MCF 10A (cell line): ENCODE results near the gene C11orf24. TPM values are rescaled to one million over a fixed set of nuclear protein-coding genes. Genes with fewer than 3 reads are reported as not detected.

Source experiments
- BruUV-seq: library from RNA; stranded (reverse); fragments of 400-500 nt; replicated peaks from 2 replicates; lab custom pipeline; 2021; lab: Mats Ljungman, UMichigan
- CTCF ChIA-PET: fragments of 300-600 bp; sonication (Branson Sonifier 250); formaldehyde crosslinking; extraction: SDS; loops from one replicate; lab custom pipeline; 2021; ENCODE audit warnings: antibody characterized with exemption, inconsistent platforms; lab: Yijun Ruan, JAX
- POLR2A ChIA-PET: fragments of 300-600, 350-650 bp; sonication (Branson Sonifier 250); formaldehyde crosslinking; extraction: SDS; loops from one replicate; lab custom pipeline; 2020; ENCODE audit warnings: antibody characterized with exemption, inconsistent platforms; lab: Yijun Ruan, JAX
- DNase-seq: peaks from one replicate; pipeline ENCODE4 v3.0.0-alpha.2; 2018; ENCODE audit not compliant: unreplicated experiment
- H3K27ac Mint-ChIP-seq: one replicate; pipeline ENCODE4 v1.8.0; 2022; ENCODE audit warnings: mild to moderate bottlenecking, low read depth, mixed read lengths; ENCODE audit not compliant: unreplicated experiment
- H3K27me3 Mint-ChIP-seq: one replicate; pipeline ENCODE4 v1.8.0; 2022; ENCODE audit warnings: mixed read lengths; ENCODE audit not compliant: insufficient read depth, unreplicated experiment
- H3K36me3 Mint-ChIP-seq: one replicate; pipeline ENCODE4 v1.8.0; 2022; ENCODE audit warnings: mild to moderate bottlenecking, moderate library complexity, mixed read lengths; ENCODE audit not compliant: insufficient read depth, unreplicated experiment
- H3K4me1 Mint-ChIP-seq: one replicate; pipeline ENCODE4 v1.8.0; 2022; ENCODE audit warnings: mixed read lengths; ENCODE audit not compliant: insufficient read depth, unreplicated experiment
- H3K4me3 Mint-ChIP-seq: one replicate; pipeline ENCODE4 v1.8.0; 2022; ENCODE audit warnings: mild to moderate bottlenecking, moderate library complexity, mixed read lengths; ENCODE audit not compliant: unreplicated experiment
- H3K9me3 Mint-ChIP-seq: one replicate; pipeline ENCODE4 v1.8.0; 2022; ENCODE audit warnings: mixed read lengths; ENCODE audit not compliant: unreplicated experiment
- intact Hi-C: fragments of 100-400 bp; cut with micrococcal nuclease; formaldehyde crosslinking; loops from 2 replicates; pipeline ENCODE4 v1.14.1; 2022
- total RNA-seq: library from RNA; stranded (reverse); gene quantifications from 2 replicates; pipeline ENCODE4 v1.2.3, GENCODE V29; 2022
- TF ChIP-seq, protein P1 (sequence below): fragments of 200-600 bp; IDR thresholded peaks from one replicate; pipeline ENCODE4 v1.8.0; 2022; ENCODE audit warnings: antibody characterized with exemption, mild to moderate bottlenecking; ENCODE audit not compliant: unreplicated experiment

C11orf24 gene
- total RNA-seq, 1 experiment from 2014 or later = 69.2 TPM

DNA sequence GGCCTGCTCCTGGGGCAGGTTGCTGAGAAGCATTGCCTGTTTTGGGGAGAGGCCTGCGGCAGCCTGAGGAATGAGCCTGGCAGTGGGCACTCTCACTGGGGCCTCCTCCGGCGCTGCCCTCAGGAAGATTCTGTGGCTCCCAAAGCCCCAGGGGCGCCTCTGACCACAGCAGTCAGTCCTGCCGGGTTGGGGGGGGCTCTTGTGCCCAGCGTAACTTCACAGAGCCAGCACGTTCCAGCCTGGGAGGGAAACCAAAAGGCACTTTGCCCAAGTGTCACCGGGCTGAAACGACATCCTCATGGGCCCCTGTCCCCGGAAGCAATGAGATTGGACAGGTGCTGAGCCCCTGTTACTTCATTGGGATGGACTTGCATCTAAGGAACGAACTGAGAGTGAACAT, 36.3 kb upstream of the C11orf24 start:
- POLR2A ChIA-PET = interaction anchor here (0.6 kb wide), 1 partner anchor 39 kb away, joined by 3 read pairs; no protein-coding TSS in a partner anchor

DNA sequence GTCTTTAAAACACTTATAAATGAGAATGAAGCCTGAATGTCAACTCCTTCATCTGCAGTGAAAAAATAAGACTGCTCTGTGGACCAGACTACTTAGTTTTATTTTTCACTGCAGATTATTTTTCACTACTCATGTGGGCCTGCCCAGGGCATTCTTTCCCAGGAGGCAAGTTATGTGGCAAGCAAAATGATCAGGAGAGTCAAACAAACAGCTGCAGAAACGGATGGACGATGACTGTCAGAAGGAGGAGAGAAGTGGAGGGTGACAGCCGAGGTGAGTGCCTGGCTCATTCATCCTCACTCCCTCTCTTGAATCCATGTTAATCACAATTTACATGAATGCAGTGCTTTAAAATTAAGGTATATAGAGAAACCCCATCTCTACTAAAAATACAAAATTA, 34.9 kb upstream of the C11orf24 start:
- Mint-ChIP-seq H3K27ac (no peak overlapping the region), H3K9me3 (no peaks in the 10 kb centered on the region), H3K27me3 (no peaks in the 10 kb centered on the region), H3K4me3 (no peak overlapping the region), H3K36me3 (no peaks in the 10 kb centered on the region), H3K4me1 (peaks cover 13% of the 10 kb centered on the region)
- POLR2A ChIA-PET = interaction anchor here (1.1 kb wide), 1 partner anchor 33 kb away, joined by 3 read pairs; no protein-coding TSS in a partner anchor
- CTCF ChIA-PET = interaction anchor here (0.6 to 1.3 kb wide), 4 partner anchors 9 to 303 kb away, joined by 3 to 4 read pairs (median 3); no protein-coding TSS in a partner anchor
- no peak for DNase-seq
- intact Hi-C loops = no loop called here
- BruUV-seq = no TSS peak
- TF ChIP-seq, protein P1, sequence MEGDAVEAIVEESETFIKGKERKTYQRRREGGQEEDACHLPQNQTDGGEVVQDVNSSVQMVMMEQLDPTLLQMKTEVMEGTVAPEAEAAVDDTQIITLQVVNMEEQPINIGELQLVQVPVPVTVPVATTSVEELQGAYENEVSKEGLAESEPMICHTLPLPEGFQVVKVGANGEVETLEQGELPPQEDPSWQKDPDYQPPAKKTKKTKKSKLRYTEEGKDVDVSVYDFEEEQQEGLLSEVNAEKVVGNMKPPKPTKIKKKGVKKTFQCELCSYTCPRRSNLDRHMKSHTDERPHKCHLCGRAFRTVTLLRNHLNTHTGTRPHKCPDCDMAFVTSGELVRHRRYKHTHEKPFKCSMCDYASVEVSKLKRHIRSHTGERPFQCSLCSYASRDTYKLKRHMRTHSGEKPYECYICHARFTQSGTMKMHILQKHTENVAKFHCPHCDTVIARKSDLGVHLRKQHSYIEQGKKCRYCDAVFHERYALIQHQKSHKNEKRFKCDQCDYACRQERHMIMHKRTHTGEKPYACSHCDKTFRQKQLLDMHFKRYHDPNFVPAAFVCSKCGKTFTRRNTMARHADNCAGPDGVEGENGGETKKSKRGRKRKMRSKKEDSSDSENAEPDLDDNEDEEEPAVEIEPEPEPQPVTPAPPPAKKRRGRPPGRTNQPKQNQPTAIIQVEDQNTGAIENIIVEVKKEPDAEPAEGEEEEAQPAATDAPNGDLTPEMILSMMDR = no peak

More for the DNA sequence above, 36.3 kb upstream of the C11orf24 start:
- Mint-ChIP-seq H3K9me3 (no peaks in the 10 kb centered on the region), H3K4me1 (peaks cover 4% of the 10 kb centered on the region), H3K27me3 (no peaks in the 10 kb centered on the region), H3K4me3 (no peak overlapping the region), H3K27ac (no peak overlapping the region), H3K36me3 (no peaks in the 10 kb centered on the region)
- no peak for DNase-seq
- intact Hi-C loops = no loop called here
- CTCF ChIA-PET = interaction anchor here (1.7 kb wide), 1 partner anchor 76 kb away, joined by 7 read pairs; no protein-coding TSS in a partner anchor
- TF ChIP-seq, protein P1 = no peak
- no TSS peak for BruUV-seq

DNA sequence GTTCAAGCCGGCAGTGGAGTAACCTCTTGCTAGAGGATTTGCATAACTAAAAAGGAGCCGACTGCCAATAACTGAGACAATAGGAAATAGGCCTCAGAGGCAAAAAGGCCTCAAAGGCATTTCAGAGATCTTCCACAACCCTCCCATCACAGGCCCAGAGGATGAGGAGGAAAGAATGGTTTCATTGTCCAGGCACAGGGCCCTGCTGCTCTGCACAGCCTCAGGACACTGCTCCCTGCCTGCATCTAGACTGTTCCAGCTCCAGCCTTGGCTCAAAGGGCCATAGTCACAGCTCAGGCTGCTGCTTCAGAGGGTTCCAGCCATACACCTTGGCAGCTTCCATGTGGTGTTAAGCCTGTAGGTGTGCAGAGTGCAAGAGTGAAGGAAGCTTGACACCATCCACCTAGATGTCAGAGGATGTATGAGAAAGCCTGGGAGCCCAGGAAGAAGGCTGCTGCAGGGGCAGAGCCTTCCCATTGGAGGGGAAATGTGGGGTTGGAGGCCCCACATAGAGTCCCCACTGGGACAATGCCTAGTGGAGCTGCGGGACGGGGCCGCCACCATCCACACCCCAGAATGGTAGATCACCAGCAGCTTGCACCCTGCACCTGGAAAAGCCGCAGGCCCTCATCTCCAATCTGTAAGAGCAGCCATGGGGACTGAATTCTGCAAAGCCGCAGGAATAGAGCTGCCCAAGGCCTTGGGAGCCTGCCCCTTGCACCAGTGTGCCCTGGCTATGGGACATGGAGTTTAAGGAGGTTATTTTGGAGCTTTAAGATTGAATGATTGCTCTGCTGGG, 32.4 kb upstream of the C11orf24 start:
- no peaks in the 10 kb centered on the region for H3K27me3 Mint-ChIP-seq
- DNase-seq = no peak
- H3K36me3 Mint-ChIP-seq = no peaks in the 10 kb centered on the region
- H3K9me3 Mint-ChIP-seq = no peaks in the 10 kb centered on the region
- TF ChIP-seq, protein P1 = no peak
- no TSS peak for BruUV-seq
- ChIA-PET CTCF (interaction anchor here (0.6 to 3.6 kb wide), 5 partner anchors 38 to 176 kb away, joined by 4 to 16 read pairs (median 4); no protein-coding TSS in a partner anchor), POLR2A (interaction anchor here (0.7 to 1.5 kb wide), 5 partner anchors 10 to 294 kb away, joined by 3 to 8 read pairs (median 4); partner anchors contain the start of genes ALDH3B1 and C11orf24)
- H3K4me3 Mint-ChIP-seq = no peak overlapping the region
- peaks cover 8% of the 10 kb centered on the region for H3K4me1 Mint-ChIP-seq
- H3K27ac Mint-ChIP-seq = no peak overlapping the region
- intact Hi-C loops = no loop called here

DNA sequence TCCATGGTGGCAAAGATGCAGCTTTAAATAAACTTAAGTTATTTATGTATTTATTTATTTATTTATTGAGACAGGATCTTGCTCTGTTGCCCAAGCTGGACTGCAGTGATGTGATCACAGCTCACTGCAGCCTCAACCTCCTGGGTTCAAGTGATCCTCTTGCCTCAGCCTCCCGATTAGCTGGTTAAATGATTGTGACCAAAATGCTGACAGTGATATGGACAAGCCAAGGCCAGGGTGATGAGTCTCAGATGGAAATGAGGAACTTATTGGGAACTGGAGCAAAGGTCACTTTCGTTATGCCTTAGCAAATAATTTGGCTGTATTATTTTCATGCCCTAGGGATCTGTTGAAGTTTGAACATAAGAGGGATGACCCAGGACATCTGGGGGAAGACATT, 31.3 kb upstream of the C11orf24 start:
- H3K36me3 Mint-ChIP-seq = no peaks in the 10 kb centered on the region
- TF ChIP-seq, protein P1 = no peak

More for the DNA sequence above, 31.3 kb upstream of the C11orf24 start:
- no TSS peak for BruUV-seq
- ChIA-PET POLR2A (interaction anchor here (0.7 to 1.5 kb wide), 8 partner anchors 9 to 94 kb away, joined by 3 to 8 read pairs (median 4); partner anchors contain the start of genes C11orf24, KMT5B and LRP5), CTCF (interaction anchor here (1.2 to 3.6 kb wide), 2 partner anchors 19 to 45 kb away, joined by 3 to 16 read pairs; no protein-coding TSS in a partner anchor)
- Mint-ChIP-seq H3K27me3 (no peaks in the 10 kb centered on the region), H3K4me1 (peaks cover 8% of the 10 kb centered on the region), H3K9me3 (no peaks in the 10 kb centered on the region), H3K27ac (no peak overlapping the region), H3K4me3 (no peak overlapping the region)
- intact Hi-C loops = no loop called here
- DNase-seq = no peak
